ENCODE data around the gene HHIPL1.
A peak's percentile ranks its signal among the peaks of the same experiment; 100 is the strongest.

HHIPL1 gene

DNA sequence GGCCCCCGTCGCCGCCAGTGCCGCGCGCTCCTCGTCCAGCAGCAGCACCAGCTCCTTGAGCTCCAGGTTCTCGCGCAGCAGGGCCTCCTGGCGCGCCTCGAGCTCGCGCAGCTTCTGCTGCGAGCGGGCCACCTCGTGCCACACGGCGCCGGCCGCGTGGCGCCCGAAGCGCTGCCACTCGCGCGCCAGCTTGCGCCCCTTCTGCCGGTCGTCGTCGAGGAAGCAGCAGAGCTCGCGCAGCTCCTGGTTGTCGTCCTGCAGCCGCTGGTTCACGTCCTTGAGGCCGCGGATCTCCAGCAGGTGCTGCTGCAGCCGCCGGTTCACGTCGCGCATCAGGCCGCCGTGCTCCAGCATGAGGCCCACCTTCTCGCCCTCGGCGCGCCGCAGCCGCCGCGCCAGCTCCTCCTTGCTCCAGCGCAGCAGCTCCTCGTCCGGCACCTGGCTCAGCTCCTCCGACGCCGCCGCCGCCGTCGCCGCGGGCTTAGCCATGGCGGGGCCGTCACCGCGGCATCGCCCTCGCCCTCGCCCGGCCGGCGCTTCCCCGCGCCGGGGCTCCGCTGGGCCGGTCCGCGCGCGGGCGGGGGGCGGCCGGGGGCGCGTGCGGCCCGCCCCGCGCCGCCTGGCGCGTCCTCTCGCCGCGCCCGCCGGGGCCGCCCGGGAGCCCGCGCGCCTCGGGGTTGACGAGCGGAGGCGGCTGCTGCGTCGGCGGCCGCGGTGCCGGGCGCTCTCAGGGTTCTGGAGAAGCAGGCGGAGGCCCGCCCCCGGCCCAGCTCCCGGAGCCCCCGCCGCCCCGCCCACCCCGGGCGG lies 41.3 kb upstream of the HHIPL1 start, which contains the start of gene CCDC85C:
Gene CCDC85C, minus strand, starts transcription at position 737 of the 807 bp plus-strand sequence. Its CDS starts 248 bp downstream, at position 489.
- ChIA-PET CTCF (interaction anchor here (0.6 to 1.5 kb wide), 6 partner anchors 11 to 80 kb away, joined by 3 to 6 read pairs (median 4); partner anchors contain the start of gene CYP46A1), POLR2A (ENCODE audit: low non-redundant PET) (interaction anchor here (0.5 to 1.1 kb wide), 4 partner anchors 10 to 123 kb away, joined by 3 to 5 read pairs (median 4); partner anchors contain the start of genes CCNK and SETD3)
- TF ChIP-seq, protein P1, sequence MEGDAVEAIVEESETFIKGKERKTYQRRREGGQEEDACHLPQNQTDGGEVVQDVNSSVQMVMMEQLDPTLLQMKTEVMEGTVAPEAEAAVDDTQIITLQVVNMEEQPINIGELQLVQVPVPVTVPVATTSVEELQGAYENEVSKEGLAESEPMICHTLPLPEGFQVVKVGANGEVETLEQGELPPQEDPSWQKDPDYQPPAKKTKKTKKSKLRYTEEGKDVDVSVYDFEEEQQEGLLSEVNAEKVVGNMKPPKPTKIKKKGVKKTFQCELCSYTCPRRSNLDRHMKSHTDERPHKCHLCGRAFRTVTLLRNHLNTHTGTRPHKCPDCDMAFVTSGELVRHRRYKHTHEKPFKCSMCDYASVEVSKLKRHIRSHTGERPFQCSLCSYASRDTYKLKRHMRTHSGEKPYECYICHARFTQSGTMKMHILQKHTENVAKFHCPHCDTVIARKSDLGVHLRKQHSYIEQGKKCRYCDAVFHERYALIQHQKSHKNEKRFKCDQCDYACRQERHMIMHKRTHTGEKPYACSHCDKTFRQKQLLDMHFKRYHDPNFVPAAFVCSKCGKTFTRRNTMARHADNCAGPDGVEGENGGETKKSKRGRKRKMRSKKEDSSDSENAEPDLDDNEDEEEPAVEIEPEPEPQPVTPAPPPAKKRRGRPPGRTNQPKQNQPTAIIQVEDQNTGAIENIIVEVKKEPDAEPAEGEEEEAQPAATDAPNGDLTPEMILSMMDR (conservative IDR thresholded peaks at IDR 0.05; ENCODE audit: low read depth): no peak
- DNase-seq (ENCODE audit: low spot score): no peak
- H3K27ac ChIP-seq: peak within 1 kb of the TSS; percentile 95

DNA sequence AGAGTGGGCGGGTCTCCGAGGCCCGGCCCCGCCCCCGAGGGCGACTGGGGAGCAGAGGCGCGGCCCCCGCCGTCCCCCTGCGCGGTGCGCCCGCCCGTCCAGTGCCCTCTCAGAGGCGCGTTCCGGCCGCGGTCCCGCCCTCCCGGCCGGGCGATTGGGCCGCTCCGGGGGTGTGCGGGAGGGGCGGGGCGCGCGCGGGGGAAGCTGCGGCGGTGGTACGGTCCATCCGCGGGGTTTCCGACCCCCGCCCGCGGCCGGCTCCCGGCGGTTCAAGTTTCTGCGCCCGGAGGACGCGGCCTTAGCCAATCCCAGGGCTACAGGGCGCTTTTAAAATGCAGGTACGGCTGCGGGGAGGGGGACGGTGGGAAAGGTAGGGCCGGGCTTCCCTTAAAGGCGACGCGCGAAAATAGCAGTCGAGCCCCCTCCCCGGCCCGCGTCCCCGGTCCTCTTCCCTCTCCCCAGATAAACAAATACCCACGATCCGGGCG lies 40.6 kb upstream of the HHIPL1 start:
- POLR2A ChIA-PET (ENCODE audit: low non-redundant PET): interaction anchor here (0.5 to 1.1 kb wide), 3 partner anchors 24 to 123 kb away, joined by 4 to 5 read pairs (median 4); partner anchors contain the start of genes CCNK and SETD3

DNA sequence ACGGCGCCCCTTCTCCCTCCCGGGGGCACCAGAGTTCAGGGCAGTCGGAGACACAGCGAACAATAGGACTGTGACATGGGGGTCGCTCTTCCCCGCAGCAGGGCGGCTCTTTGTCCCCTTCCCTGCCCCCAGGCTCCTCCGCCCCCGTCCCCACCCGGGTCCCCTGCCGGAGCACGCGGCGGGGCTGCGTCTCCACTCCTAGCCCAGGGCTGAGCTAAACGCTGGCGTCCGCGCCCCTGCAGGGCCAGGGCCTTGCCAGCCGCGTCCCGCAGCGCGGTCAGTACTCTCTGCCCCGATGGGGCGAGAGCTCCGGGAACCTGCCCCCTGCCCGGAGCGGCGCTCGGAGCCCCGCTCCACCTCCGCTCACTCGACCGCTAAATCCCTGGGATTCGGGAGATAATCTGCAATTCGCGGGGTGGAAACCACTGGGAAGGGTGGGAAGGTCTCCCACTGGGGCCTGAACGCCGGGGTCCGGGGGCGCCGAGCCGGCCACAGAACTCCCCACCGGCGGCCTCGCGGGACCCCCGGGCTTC lies 40.1 kb upstream of the HHIPL1 start:
- CTCF ChIA-PET: interaction anchor here (0.9 to 1.5 kb wide), 4 partner anchors 24 to 80 kb away, joined by 3 to 6 read pairs (median 4); no protein-coding TSS in a partner anchor
- TF ChIP-seq, protein P1 (conservative IDR thresholded peaks at IDR 0.05; ENCODE audit: low read depth): no peak
- peak; percentile 39 for DNase-seq (ENCODE audit: low spot score)

More for the DNA sequence above, 40.6 kb upstream of the HHIPL1 start:
- TF ChIP-seq, protein P1 (conservative IDR thresholded peaks at IDR 0.05; ENCODE audit: low read depth): no peak
- peak; percentile 97 for DNase-seq (ENCODE audit: low spot score)
- peak overlapping the region; percentile 95 for H3K27ac ChIP-seq
- CTCF ChIA-PET: interaction anchor here (0.6 to 1.5 kb wide), 3 partner anchors 10 to 80 kb away, joined by 3 to 6 read pairs (median 3); no protein-coding TSS in a partner anchor

DNA sequence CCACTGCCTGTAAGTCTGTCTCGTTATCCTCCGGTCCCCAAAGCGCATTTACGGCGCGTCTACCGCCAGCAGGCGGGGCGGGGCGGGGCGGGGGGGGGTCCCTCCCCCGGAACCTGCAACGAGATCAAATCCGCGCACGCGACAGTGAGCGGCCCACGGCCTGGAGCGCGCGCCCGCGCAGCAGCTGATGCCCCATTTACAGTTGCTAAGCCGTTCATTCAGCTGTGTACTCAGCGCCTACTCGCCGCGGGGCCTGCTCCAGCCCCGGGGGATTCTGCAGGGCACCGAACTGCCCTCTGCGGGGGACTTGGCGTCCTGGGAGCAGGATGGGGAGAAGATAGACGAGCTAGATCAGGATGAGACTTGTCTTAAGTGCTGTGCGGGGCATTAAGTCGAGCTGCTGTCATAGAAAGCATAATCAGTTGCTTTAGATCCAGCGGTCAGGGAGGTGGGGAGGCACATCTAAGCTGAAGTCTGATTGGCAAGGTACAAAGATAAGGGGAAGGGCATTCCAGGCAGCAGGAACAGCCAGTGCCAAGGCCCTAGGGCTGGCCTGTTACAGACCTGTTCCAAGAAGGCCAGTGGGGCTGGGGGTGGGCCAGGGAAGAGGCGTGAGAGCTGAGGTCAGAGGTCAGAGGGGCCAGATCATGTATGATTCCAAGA lies 39.5 kb upstream of the HHIPL1 start:
- peak overlapping the region; percentile 95 for H3K27ac ChIP-seq
- ChIA-PET POLR2A (ENCODE audit: low non-redundant PET) (interaction anchor here (1.1 kb wide), 1 partner anchor 18 kb away, joined by 3 read pairs; no protein-coding TSS in a partner anchor), CTCF (interaction anchor here (1.4 to 1.5 kb wide), 3 partner anchors 23 to 30 kb away, joined by 3 to 6 read pairs (median 4); no protein-coding TSS in a partner anchor)
- TF ChIP-seq, protein P1 (conservative IDR thresholded peaks at IDR 0.05; ENCODE audit: low read depth): no peak
- DNase-seq (ENCODE audit: low spot score): peak; percentile 72

More for the DNA sequence above, 40.1 kb upstream of the HHIPL1 start:
- POLR2A ChIA-PET (ENCODE audit: low non-redundant PET): interaction anchor here (1.1 kb wide), 2 partner anchors 19 to 124 kb away, joined by 3 to 4 read pairs; partner anchors contain the start of genes CCNK and SETD3
- peak overlapping the region; percentile 95 for H3K27ac ChIP-seq

DNA sequence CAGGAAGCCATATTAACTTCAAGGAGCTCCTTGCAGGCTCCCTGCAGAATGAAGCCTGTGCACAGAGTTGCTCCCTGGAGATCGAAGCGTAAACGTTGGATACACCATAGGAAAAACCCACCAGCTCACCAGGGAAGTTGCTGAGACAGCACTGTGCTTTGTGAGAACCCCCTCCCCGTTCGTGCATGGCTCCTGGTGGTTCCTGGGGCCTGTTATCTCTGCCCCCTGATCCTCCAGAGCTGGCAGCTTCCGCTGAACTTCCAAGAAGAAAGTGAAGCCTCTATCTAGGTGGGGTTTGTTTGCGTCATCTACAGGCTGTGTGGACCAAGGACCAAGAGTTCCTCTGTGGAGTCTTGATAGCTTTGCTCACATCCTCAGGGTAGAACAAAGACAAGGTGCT lies 38.6 kb upstream of the HHIPL1 start:
- CTCF ChIA-PET: interaction anchor here (1.4 kb wide), 1 partner anchor 22 kb away, joined by 4 read pairs; no protein-coding TSS in a partner anchor
- H3K27ac ChIP-seq: peak overlapping the region; percentile 95
- TF ChIP-seq, protein P1 (conservative IDR thresholded peaks at IDR 0.05; ENCODE audit: low read depth): no peak

More for the DNA sequence above, 38.6 kb upstream of the HHIPL1 start:
- POLR2A ChIA-PET (ENCODE audit: low non-redundant PET): interaction anchor here (1.2 kb wide), 1 partner anchor 77 kb away, joined by 13 read pairs; no protein-coding TSS in a partner anchor
- no peak for DNase-seq (ENCODE audit: low spot score)
